Smooth muscle cell (in vitro differentiated cells): Measurements from ENCODE around the gene AGPS. TPM values are rescaled to one million over a fixed set of nuclear protein-coding genes. Genes with fewer than 3 reads are reported as not detected.

Experiments used
- DNase-seq: peaks from one replicate; lab custom pipeline; 2025; ENCODE audit not compliant: unreplicated experiment; lab: John Stamatoyannopoulos, UW
- H2AFZ ChIP-seq: fragments of 200-600 bp; sonication (generic); 2 replicates; pipeline ENCODE4 v1.6.0; 2016; ENCODE audit warnings: antibody characterized with exemption, low read depth, mild to moderate bottlenecking
- H3F3A ChIP-seq: fragments of 200-600 bp; sonication (generic); 2 replicates; pipeline ENCODE4 v1.6.0; 2017; ENCODE audit warnings: antibody characterized with exemption, low read depth
- H3K27ac ChIP-seq: fragments of 200-600 bp; sonication (generic); 2 replicates; pipeline ENCODE4 v1.5.1; 2016; ENCODE audit warnings: low read depth, mild to moderate bottlenecking
- H3K27me3 ChIP-seq: fragments of 200-600 bp; sonication (generic); 2 replicates; pipeline ENCODE4 v1.6.1; 2016; ENCODE audit warnings: low read depth, mild to moderate bottlenecking
- H3K36me3 ChIP-seq: fragments of 200-600 bp; sonication (generic); 2 replicates; pipeline ENCODE4 v1.5.1; 2016; ENCODE audit warnings: low read depth
- H3K4me1 ChIP-seq: fragments of 200-600 bp; sonication (generic); 2 replicates; pipeline ENCODE4 v1.5.1; 2016; ENCODE audit warnings: low read depth
- H3K4me2 ChIP-seq: fragments of 200-600 bp; sonication (generic); 2 replicates; pipeline ENCODE4 v1.6.0; 2016; ENCODE audit warnings: mild to moderate bottlenecking
- H3K4me3 ChIP-seq: fragments of 200-600 bp; sonication (generic); 2 replicates; pipeline ENCODE4 v1.5.1; 2016; ENCODE audit warnings: mild to moderate bottlenecking
- H3K79me2 ChIP-seq: fragments of 200-600 bp; sonication (generic); 2 replicates; pipeline ENCODE4 v1.6.0; 2016; ENCODE audit warnings: low read depth, mild to moderate bottlenecking
- H3K9ac ChIP-seq: fragments of 200-600 bp; sonication (generic); 2 replicates; pipeline ENCODE4 v1.6.0; 2016; ENCODE audit warnings: low read depth
- H3K9me3 ChIP-seq: fragments of 200-600 bp; sonication (generic); replicated peaks from 2 replicates; pipeline ENCODE4 v1.5.1; 2016; ENCODE audit warnings: low read depth
- H4K20me1 ChIP-seq: fragments of 200-600 bp; sonication (generic); 2 replicates; pipeline ENCODE4 v1.6.0; 2016; ENCODE audit warnings: low read depth
- WGBS: methylation state at CpG from one replicate; pipeline ENCODE4 v1.1.7; 2016; ENCODE audit warnings: low lambda C conversion rate; 5-methylcytosine and 5-hydroxymethylcytosine counted together
- polyA plus RNA-seq: library from polyadenylated mRNA; unstranded; fragments of >200 nt; fragmentation: Nextera tagmentation; extraction: Ambion mirVana; gene quantifications from 2 replicates; pipeline ENCODE4 v1.2.1, GENCODE V29; 2016
- total RNA-seq: library from RNA; depleted of rRNA; stranded (reverse); fragments of >200 nt; gene quantifications from 2 replicates; pipeline ENCODE4 v1.2.3, GENCODE V29; 2014
- TF ChIP-seq, protein P1 (sequence below): fragments of 200-600 bp; sonication (generic); IDR thresholded peaks from 2 replicates; pipeline ENCODE4 v1.5.1; 2017; ENCODE audit warnings: borderline replicate concordance, mild to moderate bottlenecking, antibody characterized with exemption; ENCODE audit not compliant: insufficient read depth, poor library complexity, severe bottlenecking

AGPS gene
- total and polyA plus RNA-seq, 2 experiments from 2014 or later = 19.5 to 41.4 TPM

DNA sequence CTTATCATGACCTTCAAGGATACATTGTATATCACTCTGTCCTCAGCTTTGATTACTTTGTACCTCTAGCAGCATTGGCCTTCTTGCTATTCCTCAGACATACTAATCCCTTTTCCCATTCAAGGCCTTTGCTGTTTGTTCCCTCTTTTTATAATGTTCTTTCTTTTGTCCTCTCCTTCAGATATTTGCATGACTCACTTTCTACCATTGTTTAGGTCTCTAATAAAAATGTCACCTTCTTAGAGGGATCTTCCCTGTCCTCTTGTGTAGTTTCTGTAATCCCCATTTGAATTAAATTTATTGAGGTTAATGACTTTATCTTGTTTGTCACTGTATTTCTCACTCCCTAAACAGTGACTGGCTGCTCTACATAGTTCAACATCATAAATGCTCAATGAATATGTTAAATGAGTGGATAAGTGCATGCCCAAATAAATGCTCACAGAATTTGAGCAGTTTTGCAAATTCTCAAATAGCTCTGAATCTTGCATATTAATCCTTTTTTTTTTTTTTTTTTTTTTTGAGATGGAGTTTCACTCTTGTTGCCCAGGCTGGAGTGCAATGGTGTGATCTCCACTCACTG lies 135.9 kb downstream of the AGPS start:
- peaks cover 5% of the 10 kb centered on the region for H3F3A ChIP-seq
- H3K9me3 ChIP-seq = no peaks in the 10 kb centered on the region
- peaks cover 3% of the 10 kb centered on the region for H3K36me3 ChIP-seq
- H3K27me3 ChIP-seq = no peaks in the 10 kb centered on the region
- no peak overlapping the region for H2AFZ ChIP-seq
- no peak overlapping the region for H3K9ac ChIP-seq
- TF ChIP-seq, protein P1, sequence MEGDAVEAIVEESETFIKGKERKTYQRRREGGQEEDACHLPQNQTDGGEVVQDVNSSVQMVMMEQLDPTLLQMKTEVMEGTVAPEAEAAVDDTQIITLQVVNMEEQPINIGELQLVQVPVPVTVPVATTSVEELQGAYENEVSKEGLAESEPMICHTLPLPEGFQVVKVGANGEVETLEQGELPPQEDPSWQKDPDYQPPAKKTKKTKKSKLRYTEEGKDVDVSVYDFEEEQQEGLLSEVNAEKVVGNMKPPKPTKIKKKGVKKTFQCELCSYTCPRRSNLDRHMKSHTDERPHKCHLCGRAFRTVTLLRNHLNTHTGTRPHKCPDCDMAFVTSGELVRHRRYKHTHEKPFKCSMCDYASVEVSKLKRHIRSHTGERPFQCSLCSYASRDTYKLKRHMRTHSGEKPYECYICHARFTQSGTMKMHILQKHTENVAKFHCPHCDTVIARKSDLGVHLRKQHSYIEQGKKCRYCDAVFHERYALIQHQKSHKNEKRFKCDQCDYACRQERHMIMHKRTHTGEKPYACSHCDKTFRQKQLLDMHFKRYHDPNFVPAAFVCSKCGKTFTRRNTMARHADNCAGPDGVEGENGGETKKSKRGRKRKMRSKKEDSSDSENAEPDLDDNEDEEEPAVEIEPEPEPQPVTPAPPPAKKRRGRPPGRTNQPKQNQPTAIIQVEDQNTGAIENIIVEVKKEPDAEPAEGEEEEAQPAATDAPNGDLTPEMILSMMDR = no peak
- no peaks in the 10 kb centered on the region for H4K20me1 ChIP-seq
- no peak overlapping the region for H3K4me3 ChIP-seq
- H3K79me2 ChIP-seq = no peaks in the 10 kb centered on the region
- H3K4me1 ChIP-seq = no peaks in the 10 kb centered on the region
- H3K4me2 ChIP-seq = no peak overlapping the region
- DNase-seq = no peak
- H3K27ac ChIP-seq = no peak overlapping the region

DNA sequence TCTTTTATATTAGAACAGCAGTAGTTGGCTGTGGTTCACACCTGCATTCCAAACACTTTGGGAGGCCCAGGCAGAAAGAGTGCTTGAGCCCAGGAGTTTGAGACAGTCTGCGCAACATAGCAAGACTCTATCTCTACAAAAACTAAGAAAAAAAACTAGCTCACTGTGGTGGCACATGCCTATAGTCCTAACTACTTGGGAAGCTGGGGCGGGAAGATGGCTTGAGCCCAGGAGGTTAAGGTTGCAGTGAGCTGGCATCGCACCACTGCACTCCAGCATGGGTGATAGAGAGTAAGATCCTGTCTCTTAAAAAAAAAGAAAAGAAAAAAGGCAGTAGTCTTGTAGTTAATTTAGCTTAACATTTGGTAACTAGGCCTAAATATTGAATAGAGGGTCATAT lies 136.6 kb downstream of the AGPS start:
- H3F3A ChIP-seq = peaks cover 5% of the 10 kb centered on the region
- 96% methylated on average over 3 of the region's 3 CpGs for WGBS

DNA sequence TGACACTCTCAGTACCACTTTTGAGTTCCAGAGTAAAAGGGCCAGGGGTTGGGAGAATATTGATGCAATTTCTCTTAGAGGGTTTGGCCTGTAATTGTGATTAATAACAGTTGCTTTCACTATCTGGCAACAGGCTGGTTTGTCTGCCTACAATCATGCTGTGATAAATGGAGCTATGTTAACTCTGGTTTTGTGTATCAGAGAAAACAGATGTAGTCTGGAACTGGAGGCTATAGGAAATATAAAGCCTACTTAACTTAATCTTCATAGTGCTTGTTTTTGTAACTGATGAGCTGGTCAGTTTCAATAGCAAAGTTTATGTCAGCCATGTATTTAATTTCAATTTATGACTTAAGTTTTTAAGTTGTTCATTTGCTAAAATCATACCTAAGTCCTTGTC lies 138.0 kb downstream of the AGPS start:
- Histone ChIP-seq H3K9me3 (no peaks in the 10 kb centered on the region), H3K9ac (no peak overlapping the region), H4K20me1 (no peaks in the 10 kb centered on the region), H3K4me1 (no peaks in the 10 kb centered on the region), H3K27ac (peak overlapping the region; percentile 44), H3K27me3 (no peaks in the 10 kb centered on the region), H3K79me2 (no peaks in the 10 kb centered on the region), H3K4me3 (no peak overlapping the region), H3K36me3 (no peaks in the 10 kb centered on the region), H2AFZ (no peak overlapping the region), H3K4me2 (no peak overlapping the region), H3F3A (peaks cover 5% of the 10 kb centered on the region)
- no peak for DNase-seq
- TF ChIP-seq, protein P1 = no peak

More for the DNA sequence above, 136.6 kb downstream of the AGPS start:
- Histone ChIP-seq H4K20me1 (no peaks in the 10 kb centered on the region), H3K9me3 (no peaks in the 10 kb centered on the region), H3K27me3 (no peaks in the 10 kb centered on the region), H3K4me2 (no peak overlapping the region), H3K27ac (no peak overlapping the region), H3K4me3 (no peak overlapping the region), H3K36me3 (peaks cover 3% of the 10 kb centered on the region), H3K4me1 (no peaks in the 10 kb centered on the region), H2AFZ (no peak overlapping the region), H3K79me2 (no peaks in the 10 kb centered on the region), H3K9ac (no peak overlapping the region)
- no peak for DNase-seq
- TF ChIP-seq, protein P1 = no peak

DNA sequence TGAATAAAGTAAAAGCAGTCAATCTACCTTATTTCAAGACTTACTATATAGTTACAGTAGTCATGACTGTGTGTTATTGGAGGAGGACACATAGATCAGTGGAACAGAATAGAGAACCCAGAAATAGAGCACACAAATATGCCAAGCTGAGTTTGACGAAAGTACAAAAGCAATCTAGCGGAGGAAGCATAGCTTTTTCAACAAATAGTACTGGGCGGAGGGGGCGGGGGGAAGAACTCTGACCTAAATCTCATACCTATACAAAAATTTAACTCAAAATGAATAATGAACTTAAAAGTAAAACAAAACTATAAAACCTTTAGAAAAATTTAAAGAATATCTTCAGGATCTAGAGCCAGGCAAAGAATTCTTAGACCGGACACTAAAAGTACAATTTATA lies 139.1 kb downstream of the AGPS start:
- TF ChIP-seq, protein P1 = no peak
- DNase-seq = no peak
- H2AFZ ChIP-seq = no peak overlapping the region
- no peaks in the 10 kb centered on the region for H3K9me3 ChIP-seq
- WGBS = 93% methylated on average over 5 of the region's 5 CpGs
- H3K4me3 ChIP-seq = no peak overlapping the region
- H3K79me2 ChIP-seq = no peaks in the 10 kb centered on the region
- H4K20me1 ChIP-seq = no peaks in the 10 kb centered on the region
- H3K27ac ChIP-seq = no peak overlapping the region
- H3K9ac ChIP-seq = no peak overlapping the region
- no peak overlapping the region for H3K4me2 ChIP-seq
- H3K4me1 ChIP-seq = no peaks in the 10 kb centered on the region
- H3F3A ChIP-seq = peaks cover 5% of the 10 kb centered on the region
- no peaks in the 10 kb centered on the region for H3K27me3 ChIP-seq
- H3K36me3 ChIP-seq = no peaks in the 10 kb centered on the region
